Neural progenitor cell (in vitro differentiated cells): ENCODE data around the gene AGPAT1. TPM values are rescaled to one million over a fixed set of nuclear protein-coding genes. Genes with fewer than 3 reads are reported as not detected.

Experiments used
- DNase-seq: peaks from one replicate; pipeline ENCODE4 v3.0.0-alpha.2; 2016; ENCODE audit warnings: low spot score
- H2AFZ ChIP-seq: fragments of 200-600 bp; sonication (generic); replicated peaks from 2 replicates; pipeline ENCODE4 v1.6.1; 2016; ENCODE audit warnings: antibody characterized with exemption
- H3F3A ChIP-seq: fragments of 200-600 bp; sonication (generic); 2 replicates; pipeline ENCODE4 v1.6.1; 2016; ENCODE audit warnings: antibody characterized with exemption, low read depth
- H3K27ac ChIP-seq: fragments of 200-600 bp; sonication (generic); 2 replicates; pipeline ENCODE4 v1.5.1; 2016; ENCODE audit warnings: mild to moderate bottlenecking
- H3K27me3 ChIP-seq: fragments of 200-600 bp; sonication (generic); 2 replicates; pipeline ENCODE4 v1.6.1; 2016; ENCODE audit warnings: mild to moderate bottlenecking, moderate library complexity
- H3K36me3 ChIP-seq: fragments of 200-600 bp; sonication (generic); 2 replicates; pipeline ENCODE4 v1.5.1; 2016
- H3K4me1 ChIP-seq: fragments of 200-600 bp; sonication (generic); 2 replicates; pipeline ENCODE4 v1.6.1; 2016; ENCODE audit warnings: mixed run types
- H3K4me2 ChIP-seq: fragments of 200-600 bp; sonication (generic); 2 replicates; pipeline ENCODE4 v1.6.1; 2016
- H3K4me3 ChIP-seq: fragments of 200-600 bp; sonication (generic); 2 replicates; pipeline ENCODE4 v1.5.1; 2016
- H3K79me2 ChIP-seq: fragments of 200-600 bp; sonication (generic); 2 replicates; pipeline ENCODE4 v1.6.1; 2016; ENCODE audit warnings: low read depth
- H3K9ac ChIP-seq: fragments of 200-600 bp; sonication (generic); 2 replicates; pipeline ENCODE4 v1.6.1; 2016
- H3K9me3 ChIP-seq: fragments of 200-600 bp; sonication (generic); 2 replicates; pipeline ENCODE4 v1.5.1; 2016; ENCODE audit warnings: low read depth
- H4K20me1 ChIP-seq: fragments of 200-600 bp; sonication (generic); 2 replicates; pipeline ENCODE4 v1.6.1; 2016; ENCODE audit warnings: low read depth
- H3K27ac Mint-ChIP-seq: 3 replicates; pipeline ENCODE4 v1.8.0; 2021; ENCODE audit warnings: mixed read lengths
- H3K27me3 Mint-ChIP-seq: 2 replicates; pipeline ENCODE4 v1.8.0; 2022; ENCODE audit warnings: low read depth, mild to moderate bottlenecking, inconsistent platforms, moderate library complexity, mixed read lengths; ENCODE audit not compliant: insufficient read depth
- H3K36me3 Mint-ChIP-seq: 3 replicates; pipeline ENCODE4 v1.8.0; 2021; ENCODE audit warnings: mixed read lengths
- H3K4me1 Mint-ChIP-seq: 3 replicates; pipeline ENCODE4 v1.8.0; 2021; ENCODE audit warnings: mixed read lengths
- H3K4me3 Mint-ChIP-seq: 3 replicates; pipeline ENCODE4 v1.8.0; 2021; ENCODE audit warnings: mild to moderate bottlenecking, moderate library complexity, mixed read lengths
- H3K9me3 Mint-ChIP-seq: 3 replicates; pipeline ENCODE4 v1.8.0; 2020; ENCODE audit warnings: mixed read lengths
- CTCF ChIP-seq: fragments of 200-600 bp; sonication (generic); IDR thresholded peaks from 2 replicates; pipeline ENCODE4 v1.5.1; 2017; ENCODE audit warnings: antibody characterized with exemption, mild to moderate bottlenecking
- EZH2 ChIP-seq: fragments of 200-600 bp; sonication (generic); IDR thresholded peaks from 2 replicates; pipeline ENCODE4 v1.6.1; 2017; ENCODE audit warnings: antibody characterized with exemption, mild to moderate bottlenecking, moderate library complexity
- EZH2phosphoT487 ChIP-seq: fragments of 200-600 bp; sonication (generic); IDR thresholded peaks from 2 replicates; pipeline ENCODE4 v1.6.1; 2017; ENCODE audit warnings: antibody characterized with exemption
- total RNA-seq: library from RNA; depleted of rRNA; stranded (reverse); fragments of >200 nt; gene quantifications from 2 replicates; pipeline ENCODE4 v1.2.3, GENCODE V29; 2015; ENCODE audit warnings: low replicate concordance

The AGPAT1 gene
- total RNA-seq, 1 donor from 2014 or later = 46.9 TPM

- Mint-ChIP-seq H3K27ac (peak within 1 kb of the TSS; percentile 98), H3K4me1 (peaks cover 43% of the 10 kb centered on the region)
Measured at GRCh38 chr6:32151863-32152768, 23.8 kb downstream of the AGPAT1 start, which contains the start of gene PRRT1. Gene PRRT1, minus strand, starts transcription at chr6:32151939. Its CDS starts 112 bp downstream, at chr6:32151827.

DNA sequence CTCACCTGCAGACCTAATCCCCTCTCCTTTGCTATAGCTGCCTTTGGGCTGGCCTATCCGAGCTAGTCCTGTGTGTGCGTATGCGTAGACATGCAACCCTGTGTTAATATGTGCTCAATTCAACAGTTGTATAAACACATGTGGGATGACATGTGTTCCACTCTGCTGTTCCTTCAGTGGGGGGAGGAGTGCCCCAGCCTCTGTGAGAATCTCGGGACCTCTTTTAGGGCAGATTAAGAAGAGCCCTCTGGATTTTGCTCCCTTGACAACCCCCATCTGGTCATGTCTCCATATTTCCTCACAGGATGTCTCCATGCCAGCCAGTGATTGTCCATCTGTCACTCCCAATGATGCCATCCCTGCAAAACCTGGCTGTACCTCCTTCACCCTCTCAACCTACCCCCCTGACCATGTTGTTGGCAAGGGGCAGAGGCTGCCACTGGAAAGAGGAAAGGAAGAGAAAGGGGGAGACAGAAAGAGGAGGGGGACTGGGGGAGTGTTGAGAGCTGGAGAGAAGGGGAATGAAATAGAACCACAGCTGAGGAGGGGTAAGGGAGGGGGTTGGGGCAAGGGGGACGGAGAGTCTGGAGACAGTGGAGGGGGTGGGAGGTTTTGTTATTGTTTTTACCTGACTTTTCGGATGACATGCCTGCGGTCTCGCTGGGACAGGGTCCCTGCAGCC lies 24.6 kb downstream of the AGPAT1 start:
- Histone ChIP-seq H3K9ac (no peak overlapping the region), H3K27ac (no peak overlapping the region), H3K4me1 (peaks cover 18% of the 10 kb centered on the region), H3F3A (peaks cover 18% of the 10 kb centered on the region), H4K20me1 (peaks cover 5% of the 10 kb centered on the region), H2AFZ (no peak overlapping the region), H3K36me3 (no peaks in the 10 kb centered on the region), H3K79me2 (peaks cover 9% of the 10 kb centered on the region), H3K9me3 (no peaks in the 10 kb centered on the region), H3K4me3 (peak overlapping the region; percentile 65), H3K27me3 (peaks cover 61% of the 10 kb centered on the region), H3K4me2 (peak overlapping the region; percentile 86)
- H3K9me3 Mint-ChIP-seq = no peaks in the 10 kb centered on the region
- TF ChIP-seq EZH2 (no peak), CTCF (no peak), EZH2phosphoT487 (no peak)
- H3K4me3 Mint-ChIP-seq = peak overlapping the region; percentile 83
- peak overlapping the region; percentile 1 for H3K27ac Mint-ChIP-seq
- H3K4me1 Mint-ChIP-seq = peaks cover 49% of the 10 kb centered on the region
- H3K36me3 Mint-ChIP-seq = peaks cover 22% of the 10 kb centered on the region
- DNase-seq = no peak
- peaks cover 14% of the 10 kb centered on the region for H3K27me3 Mint-ChIP-seq

More at GRCh38 chr6:32151863-32152768, 23.8 kb downstream of the AGPAT1 start, which contains the start of gene PRRT1:
- TF ChIP-seq EZH2 (no peak), CTCF (no peak), EZH2phosphoT487 (no peak)
- H3K36me3 ChIP-seq = no peaks in the 10 kb centered on the region
- peaks cover 9% of the 10 kb centered on the region for H3K79me2 ChIP-seq
- peaks cover 18% of the 10 kb centered on the region for H3K4me1 ChIP-seq
- peak within 1 kb of the TSS; percentile 65 for H3K4me3 ChIP-seq
- no peaks in the 10 kb centered on the region for H3K9me3 ChIP-seq
- H3K27me3 ChIP-seq = peaks cover 61% of the 10 kb centered on the region
- H3K36me3 Mint-ChIP-seq = peaks cover 22% of the 10 kb centered on the region
- H3K4me2 ChIP-seq = peak within 1 kb of the TSS; percentile 86
- peaks cover 18% of the 10 kb centered on the region for H3F3A ChIP-seq
- no peak within 1 kb of the TSS for H3K27ac ChIP-seq
- DNase-seq = peak; percentile 58
- no peak within 1 kb of the TSS for H2AFZ ChIP-seq
- H3K9me3 Mint-ChIP-seq = no peaks in the 10 kb centered on the region
- peak within 1 kb of the TSS; percentile 100 for H3K4me3 Mint-ChIP-seq
- H3K9ac ChIP-seq = no peak within 1 kb of the TSS
- H3K27me3 Mint-ChIP-seq = peaks cover 14% of the 10 kb centered on the region
- H4K20me1 ChIP-seq = peaks cover 5% of the 10 kb centered on the region

- H3K36me3 Mint-ChIP-seq = peaks cover 19% of the 10 kb centered on the region
- H3K4me2 ChIP-seq = peak overlapping the region; percentile 76
- TF ChIP-seq EZH2phosphoT487 = peak; percentile 70
- no peak for TF ChIP-seq CTCF
- TF ChIP-seq EZH2 = peak; percentile 80
- H3K27ac ChIP-seq = no peak overlapping the region
- peak; percentile 47 for DNase-seq
- H3K9me3 Mint-ChIP-seq = no peaks in the 10 kb centered on the region
- peak overlapping the region; percentile 89 for H3K27ac Mint-ChIP-seq
- H3K27me3 Mint-ChIP-seq = peaks cover 10% of the 10 kb centered on the region
- H3K4me3 Mint-ChIP-seq = peak overlapping the region; percentile 83
- no peaks in the 10 kb centered on the region for H3K36me3 ChIP-seq
- H2AFZ ChIP-seq = peak overlapping the region; percentile 55
- H3K4me1 ChIP-seq = peaks cover 18% of the 10 kb centered on the region
- peaks cover 18% of the 10 kb centered on the region for H3F3A ChIP-seq
- peaks cover 5% of the 10 kb centered on the region for H4K20me1 ChIP-seq
- no peaks in the 10 kb centered on the region for H3K9me3 ChIP-seq
- H3K4me1 Mint-ChIP-seq = peaks cover 52% of the 10 kb centered on the region
- H3K4me3 ChIP-seq = peak overlapping the region; percentile 36
- peaks cover 7% of the 10 kb centered on the region for H3K79me2 ChIP-seq
- H3K27me3 ChIP-seq = peaks cover 61% of the 10 kb centered on the region
- no peak overlapping the region for H3K9ac ChIP-seq
Measured at GRCh38 chr6:32149932-32150870, 25.7 kb downstream of the AGPAT1 start.
